ENCODE data around the gene AEN.

AEN gene

GRCh38 chr15:88652456-88653199 lies 31.5 kb downstream of the AEN start:
- DNase-seq, result no peak

DNA sequence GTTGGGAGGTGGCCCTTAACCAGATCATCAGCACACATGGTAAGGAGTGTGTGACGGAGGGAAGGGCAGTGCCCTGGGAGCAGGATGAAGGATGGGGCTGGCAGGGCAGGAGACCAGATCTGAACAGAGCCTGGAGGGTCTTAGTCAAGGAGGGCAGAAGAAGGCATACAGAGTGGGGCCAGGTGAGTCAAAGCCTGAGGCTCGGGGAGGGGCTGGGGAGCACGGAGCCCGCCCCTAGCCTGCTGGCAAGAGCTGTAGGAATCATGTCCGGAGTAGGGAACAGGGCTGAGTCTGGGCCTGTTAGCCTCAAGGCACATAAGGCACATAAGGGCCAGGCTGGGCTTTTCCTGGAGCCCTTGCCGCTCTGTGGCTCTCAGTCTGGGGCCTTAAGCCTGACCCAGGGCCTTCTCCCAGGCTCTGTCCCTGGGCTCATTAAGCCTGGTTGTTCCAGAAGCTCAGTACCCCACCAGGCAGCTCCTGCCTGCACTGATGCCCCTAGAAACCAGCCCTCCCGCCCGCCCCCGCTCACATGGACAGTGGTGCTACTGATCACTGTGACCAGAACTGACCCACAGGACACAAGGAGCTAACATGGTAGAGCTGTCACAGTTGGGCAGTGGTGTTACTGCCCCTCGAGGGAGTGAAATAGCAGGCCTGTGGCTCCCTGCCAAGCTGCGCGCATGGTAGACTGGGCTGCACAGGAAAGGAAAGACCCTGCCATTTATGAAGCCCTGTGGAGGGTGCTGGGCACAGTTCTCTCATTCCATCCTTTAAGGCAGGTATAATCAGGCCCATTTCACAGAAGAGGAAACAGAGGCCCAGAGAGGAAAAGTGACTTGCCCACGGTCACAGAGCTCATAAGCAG lies 32.3 kb downstream of the AEN start:
- DNase-seq, result no peak

- no peak for DNase-seq
Measured at GRCh38 chr15:88654430-88655102, 33.4 kb downstream of the AEN start.

DNA sequence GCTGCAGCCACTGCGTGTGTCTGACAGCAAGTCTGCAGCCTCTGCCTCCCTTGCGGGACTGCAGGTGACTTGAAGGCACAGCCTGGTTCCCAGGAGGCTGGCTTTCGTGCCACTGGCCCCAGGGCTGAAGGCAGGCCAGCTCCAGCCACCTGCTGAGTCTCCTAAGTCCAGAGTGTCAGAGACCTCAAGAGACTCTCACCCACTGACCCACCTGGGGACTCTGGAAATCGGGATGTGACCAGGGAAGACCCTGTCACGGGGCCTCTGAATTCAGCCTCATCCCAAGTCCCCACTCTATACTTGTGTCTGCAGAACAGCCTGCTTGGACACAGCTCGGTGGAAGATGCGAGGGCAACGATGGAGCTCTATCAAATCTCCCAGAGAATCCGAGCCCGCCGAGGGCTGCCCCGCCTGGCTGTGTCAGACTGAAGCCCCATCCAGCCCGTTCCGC lies 34.0 kb downstream of the AEN start:
- DNase-seq, result no peak

GRCh38 chr15:88655800-88656488 lies 34.8 kb downstream of the AEN start:
- no peak for DNase-seq

DNA sequence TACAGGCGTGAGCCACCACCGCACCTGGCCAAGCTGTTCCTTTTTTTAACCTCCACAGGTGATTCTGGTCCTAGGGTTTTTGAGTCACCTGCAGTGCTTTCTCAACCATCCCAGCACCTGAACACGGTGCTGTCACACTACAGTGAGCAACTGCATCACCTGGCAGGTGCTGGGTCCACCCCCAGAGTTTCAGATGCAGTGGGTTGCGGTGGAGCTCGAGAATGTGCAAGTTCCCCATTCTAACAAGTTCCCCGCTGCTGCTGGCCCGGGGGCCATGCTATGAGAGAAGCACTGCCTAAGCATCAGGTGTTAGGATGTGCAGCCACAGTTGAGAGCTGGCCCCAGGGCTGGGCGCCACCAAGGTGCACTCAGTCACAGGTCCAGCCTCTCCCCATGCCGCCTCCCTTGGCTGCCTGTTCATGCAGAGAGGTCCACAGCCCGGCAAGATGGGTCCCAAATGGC lies 35.7 kb downstream of the AEN start:
- DNase-seq, result no peak

GRCh38 chr15:88657326-88658069 lies 36.4 kb downstream of the AEN start:
- no peak for DNase-seq

DNA sequence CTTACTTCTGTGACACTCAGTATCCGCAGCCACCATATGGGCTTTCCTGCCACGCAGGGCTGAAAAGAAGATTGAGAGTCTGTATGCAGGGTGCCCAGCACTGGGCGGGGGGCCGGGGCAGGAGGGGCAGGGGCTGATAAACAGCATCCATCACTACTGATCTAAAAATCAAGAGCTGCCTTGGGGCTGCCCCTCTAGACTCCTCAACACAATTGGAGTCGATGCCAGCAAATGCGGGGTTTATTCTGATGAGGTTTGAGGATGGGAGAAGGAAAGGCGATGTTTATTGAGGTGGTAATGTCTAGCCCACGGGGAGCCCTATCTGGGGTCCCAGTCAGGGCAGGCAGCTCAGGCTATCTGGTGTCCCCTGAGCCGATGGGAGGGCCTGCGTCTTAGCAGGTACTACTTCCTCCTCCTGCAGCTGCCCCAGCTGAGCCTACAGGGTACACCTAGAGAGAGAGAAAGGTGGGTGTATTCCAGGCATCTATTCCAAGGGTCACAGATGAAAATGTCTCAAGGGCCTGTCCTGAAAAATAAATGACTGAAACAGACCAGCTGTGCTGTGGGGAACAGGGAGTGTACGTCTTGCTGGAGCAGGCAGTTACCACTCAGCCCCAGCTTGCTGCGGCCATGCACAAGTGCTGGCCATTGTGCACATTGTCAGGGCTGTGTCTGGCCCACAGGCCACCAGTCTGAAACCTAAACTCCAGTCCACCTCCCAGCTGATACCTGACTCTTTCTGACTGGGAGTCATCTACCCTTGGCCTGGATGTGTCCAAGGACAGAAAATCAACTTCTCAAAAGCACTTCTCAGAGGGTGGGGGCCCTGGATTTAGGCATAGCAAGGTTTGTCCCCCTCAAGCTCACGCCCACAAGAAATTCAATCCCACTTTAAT lies 37.2 kb downstream of the AEN start:
- no peak for DNase-seq

DNA sequence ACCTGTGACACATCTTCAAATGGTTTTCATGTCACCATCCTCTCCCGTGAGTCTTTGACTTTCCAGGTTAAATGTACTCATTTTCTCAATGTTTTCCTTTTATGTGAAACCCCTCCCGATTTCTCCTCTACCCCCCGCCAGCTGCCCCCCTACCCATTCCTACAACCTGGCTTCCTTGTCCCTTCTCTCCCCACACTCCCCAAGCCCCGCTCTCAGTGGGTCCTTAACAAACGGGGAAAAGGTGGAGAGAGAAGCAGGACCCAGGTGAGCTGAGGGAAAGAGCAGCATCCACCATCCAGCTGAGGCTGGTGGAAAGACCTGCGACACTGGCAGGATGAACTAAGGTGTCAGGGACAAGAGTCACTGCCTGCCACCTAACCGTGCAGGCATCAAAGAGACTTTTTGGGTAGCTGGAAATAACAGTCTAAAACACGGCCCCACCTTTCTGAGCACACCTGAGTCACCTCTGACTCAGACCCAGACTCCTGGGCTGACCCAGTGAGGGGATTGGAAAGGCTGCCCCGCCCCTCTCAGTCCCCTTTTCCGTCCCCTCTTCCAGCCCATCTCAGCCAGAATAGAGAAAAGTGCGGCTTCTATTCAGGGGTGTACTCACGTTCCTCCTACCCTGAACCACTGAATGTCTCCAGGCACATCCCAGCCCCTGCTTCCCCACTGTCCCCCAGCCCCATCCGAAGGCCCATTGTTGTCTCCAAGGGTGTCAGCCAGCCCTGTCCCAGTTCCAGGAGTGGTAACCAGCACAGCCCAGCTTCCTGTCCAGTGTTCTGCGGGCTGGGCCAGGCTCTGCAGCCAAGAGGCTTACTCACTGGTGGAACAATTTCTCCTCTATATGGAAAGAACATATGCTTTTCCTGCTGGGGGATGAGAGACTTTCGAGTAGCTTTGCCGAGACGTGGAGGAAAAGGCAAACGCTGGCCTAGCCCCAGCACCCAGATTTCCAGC lies 38.1 kb downstream of the AEN start:
- no peak for DNase-seq

DNA sequence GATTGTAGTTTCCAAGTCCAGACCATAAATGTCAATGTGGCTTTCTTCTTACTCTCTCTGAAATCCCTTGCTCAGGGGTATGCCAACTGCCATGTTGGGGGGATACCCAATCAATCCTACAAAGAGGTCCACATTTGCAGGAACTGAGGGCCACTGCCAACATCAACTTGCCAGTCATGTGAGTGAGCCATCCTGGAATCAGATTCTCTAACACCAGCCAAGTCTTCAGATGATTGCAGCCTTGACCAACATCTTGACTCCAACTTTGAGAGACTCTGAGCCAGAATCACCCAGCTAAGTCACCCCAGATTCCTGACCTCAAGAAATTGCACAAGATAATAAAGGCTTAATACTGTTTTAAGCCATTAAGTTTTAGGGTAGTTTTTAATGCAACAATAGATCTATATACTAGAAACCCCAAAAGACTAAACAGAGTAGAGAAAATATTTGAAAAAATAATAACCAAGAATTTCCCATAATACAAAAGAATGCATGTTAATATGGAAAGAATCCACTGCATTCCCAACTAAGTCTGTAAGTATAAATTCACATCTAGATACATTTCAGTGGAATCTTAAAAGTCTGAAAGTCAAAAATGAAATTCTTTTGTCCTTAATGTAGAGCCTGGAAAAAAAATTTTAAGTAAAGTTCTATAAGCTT lies 40.0 kb downstream of the AEN start:
- no peak for DNase-seq

DNA sequence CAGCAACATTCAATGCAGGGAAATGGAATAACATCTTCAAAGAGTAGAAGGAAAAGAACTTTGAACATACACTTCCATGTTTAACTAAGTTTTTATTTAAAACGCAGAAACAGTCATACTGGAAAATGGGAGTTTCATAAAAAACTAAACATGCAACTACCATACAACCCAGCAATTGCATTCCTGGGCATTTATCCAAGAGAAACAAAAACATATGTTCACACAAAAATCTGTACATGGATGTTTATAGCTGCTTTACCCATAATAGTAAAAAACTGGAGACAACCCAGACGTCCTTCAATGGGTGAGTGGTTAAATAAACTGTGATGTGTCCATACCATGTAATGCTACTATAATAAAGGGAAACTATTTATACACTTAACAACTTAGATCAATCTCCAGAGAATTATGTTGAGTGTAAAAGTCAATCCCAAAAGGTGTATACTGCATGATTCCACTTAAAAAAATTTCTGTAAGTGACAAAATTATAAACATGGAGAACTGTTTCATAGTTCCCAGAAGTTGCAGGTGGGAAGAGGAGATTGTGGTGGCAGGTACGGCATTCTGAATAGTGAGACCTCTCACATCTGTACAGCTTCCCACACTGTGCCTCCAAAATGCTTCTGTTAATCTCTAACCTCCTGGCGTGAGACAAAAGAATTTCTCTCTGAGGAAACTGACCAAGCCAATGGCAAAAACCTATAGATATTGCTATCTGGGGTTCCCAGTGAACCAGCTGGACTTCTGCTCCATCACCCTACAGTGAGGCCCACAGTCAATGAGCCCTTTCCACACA lies 40.8 kb downstream of the AEN start:
- DNase-seq, result no peak

DNA sequence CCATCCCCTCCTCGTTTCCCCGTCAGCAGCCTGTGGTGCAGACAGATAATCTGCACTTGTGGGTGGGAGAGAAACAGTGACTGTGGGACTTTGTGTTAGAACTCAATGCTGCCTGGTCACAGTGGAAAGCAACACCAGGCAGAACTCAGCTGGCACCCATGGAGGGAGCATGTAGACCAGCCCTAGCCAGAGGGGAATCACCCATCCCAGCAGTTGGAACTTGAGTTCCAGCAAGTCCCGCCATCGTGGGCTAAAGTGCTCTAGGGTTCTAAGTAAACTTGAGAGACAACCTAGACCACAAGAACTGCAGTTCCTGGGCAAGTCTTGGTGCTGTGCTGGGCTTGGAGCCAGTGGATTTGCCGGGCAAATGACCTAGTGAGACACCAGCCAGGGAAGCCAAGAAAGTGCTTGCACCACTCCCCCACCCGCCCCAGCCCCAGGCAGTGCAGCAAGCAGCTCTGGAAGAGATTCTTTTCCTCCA lies 42.0 kb downstream of the AEN start:
- DNase-seq, result no peak

- DNase-seq, result no peak
Measured at GRCh38 chr15:88664151-88664778, 43.1 kb downstream of the AEN start.

DNA sequence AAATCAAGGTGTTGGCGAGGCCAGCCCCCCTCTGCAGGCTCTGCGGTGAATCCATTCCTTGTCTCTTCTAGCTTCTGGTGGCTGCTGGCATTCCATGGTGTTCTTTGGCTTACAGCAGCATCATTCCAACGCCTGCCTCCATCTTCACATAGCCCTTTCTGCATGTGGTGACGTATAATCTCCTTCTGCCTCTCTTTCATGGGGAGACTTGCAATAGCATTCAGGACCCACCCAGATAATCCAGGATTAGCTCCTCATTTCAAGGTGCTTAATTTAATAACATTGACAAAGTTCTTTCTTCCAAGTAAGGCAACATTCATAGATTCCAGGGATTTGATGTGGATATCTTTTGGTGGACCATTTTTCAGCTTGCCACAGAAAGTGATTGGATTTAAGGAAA lies 53.5 kb downstream of the AEN start:
- DNase-seq, result no peak

- DNase-seq, result no peak
Measured at GRCh38 chr15:88678755-88679154, 57.6 kb downstream of the AEN start.

- no peak for DNase-seq
Measured at GRCh38 chr15:88680241-88681001, 59.3 kb downstream of the AEN start.
